Measurements from ENCODE around the gene WDR83. TPM values are rescaled to one million over a fixed set of nuclear protein-coding genes. Genes with fewer than 3 reads are reported as not detected.
"Not testable (repeated sequence)": the region's sequence is repeated elsewhere in the genome, so short reads cannot be mapped to it uniquely, and the experiment has no call there.

Gene WDR83
- total and polyA plus RNA-seq, 10 of the 15 experiments (the other 5 are each of a cell fraction or from before 2014, with no cell fraction given): 0.58 to 17.7 (median 10.8) TPM

DNA sequence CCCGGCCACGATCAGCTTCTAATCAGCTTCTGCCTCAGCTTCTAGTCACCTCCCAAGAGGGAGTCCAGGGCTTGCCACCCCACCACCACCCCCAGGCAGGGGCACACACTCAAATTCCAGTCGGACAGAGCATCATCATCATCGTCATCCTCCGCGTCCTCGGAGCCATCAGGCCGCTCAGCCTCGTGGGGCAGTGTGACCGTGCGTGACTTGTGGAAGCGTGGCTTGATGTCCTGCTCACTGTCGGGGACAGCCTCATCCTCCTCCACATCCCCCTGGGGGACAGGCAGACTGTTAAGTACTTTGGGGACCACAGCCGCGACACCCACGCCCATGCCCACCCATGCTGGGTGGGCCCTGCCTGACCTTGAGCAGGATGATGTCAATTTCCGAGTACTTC, 44.6 kb downstream of the WDR83 start:
- Histone ChIP-seq H3K36me3 (ENCODE audit: control insufficient read depth in 2 of 2, insufficient read depth in 2 of 2, low read length in 1 of 2) (peaks cover 24 to 33% of the 10 kb centered on the region in 2 experiments), H3K9ac (ENCODE audit: control insufficient read depth, insufficient read depth, low read length) (no peak overlapping the region), H3K9me3 (replicated peaks; ENCODE audit: control insufficient read depth, insufficient read depth, low read length) (no peaks in the 10 kb centered on the region), H2AFZ (ENCODE audit: control insufficient read depth, low read depth, low read length) (no peak overlapping the region), H3K4me2 (ENCODE audit: control insufficient read depth, insufficient read depth) (no peak overlapping the region), H3K27ac (ENCODE audit: control insufficient read depth, insufficient read depth) (no peak overlapping the region), H3K4me3 (no peak overlapping the region), H3K27me3 (replicated peaks in 1 of 2; ENCODE audit: control insufficient read depth in 2 of 2, insufficient read depth in 2 of 2, low read length in 1 of 2) (no peaks in the 10 kb centered on the region), H3K79me2 (ENCODE audit: control insufficient read depth, insufficient read depth, low read length) (no peaks in the 10 kb centered on the region), H4K20me1 (ENCODE audit: control insufficient read depth, insufficient read depth) (no peaks in the 10 kb centered on the region), H3K4me1 (ENCODE audit: control insufficient read depth, insufficient read depth, low read length) (no peaks in the 10 kb centered on the region)
- in situ Hi-C loops (cut with MboI): no loop called here
- POLR2A ChIA-PET: no interaction called here
- 94% methylated on average over 17 of the region's 17 CpGs for WGBS (ENCODE audit: insufficient coverage, insufficient replicate concordance, low lambda C conversion rate, missing lambda C conversion rate)
- FAIRE-seq: no peak
- RAD21 ChIA-PET (ENCODE audit: unreplicated experiment): no interaction called here
- TF ChIP-seq ZNF384 (IDR thresholded peaks at IDR 0.05; ENCODE audit: borderline replicate concordance, low read depth, low read length): no peak
- CTCF ChIA-PET: interaction anchor here (1.1 kb wide), 1 partner anchor 49 kb away, joined by 4 read pairs; no protein-coding TSS in a partner anchor
- intact Hi-C loops (cut with micrococcal nuclease; ENCODE audit: unreplicated experiment): no loop called here
- BruUV-seq (replicated peaks): no TSS peak
- SMC1A ChIA-PET (ENCODE audit: uncharacterized antibody, unreplicated experiment): interaction anchor here (0.6 kb wide), 1 partner anchor 56 kb away, joined by 5 read pairs; no protein-coding TSS in a partner anchor
- no peak for ATAC-seq
- no peak for DNase-seq (ENCODE audit: low read depth, low spot score)

DNA sequence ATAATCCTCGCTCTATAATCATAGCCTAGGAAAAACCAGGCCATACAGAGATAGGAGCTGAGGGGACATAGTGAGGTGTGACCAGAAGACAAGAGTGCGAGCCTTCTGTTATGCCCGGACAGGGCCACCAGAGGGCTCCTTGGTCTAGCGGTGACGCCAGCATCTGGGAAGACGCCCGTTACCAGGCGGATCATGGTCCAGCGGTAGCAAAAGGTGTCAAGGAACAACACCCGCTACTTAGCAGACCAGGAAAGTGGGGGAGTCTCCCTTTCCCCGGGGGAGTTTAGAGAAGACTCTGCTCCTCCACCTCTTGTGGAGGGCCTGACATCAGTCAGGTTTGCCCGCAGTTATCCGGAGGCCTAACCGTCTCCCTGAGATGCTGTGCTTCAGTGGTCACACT, 45.5 kb downstream of the WDR83 start:
- H3K27ac ChIP-seq (ENCODE audit: control insufficient read depth, insufficient read depth); H3K4me2 ChIP-seq (ENCODE audit: control insufficient read depth, insufficient read depth); H3K27me3 ChIP-seq (replicated peaks in 1 of 2; ENCODE audit: control insufficient read depth in 2 of 2, insufficient read depth in 2 of 2, low read length in 1 of 2); CTCF ChIA-PET; FAIRE-seq; H3K9ac ChIP-seq (ENCODE audit: control insufficient read depth, insufficient read depth, low read length); intact Hi-C loops (cut with micrococcal nuclease; ENCODE audit: unreplicated experiment); SMC1A ChIA-PET (ENCODE audit: uncharacterized antibody, unreplicated experiment); BruUV-seq (replicated peaks); H4K20me1 ChIP-seq (ENCODE audit: control insufficient read depth, insufficient read depth); H2AFZ ChIP-seq (ENCODE audit: control insufficient read depth, low read depth, low read length); RAD21 ChIA-PET (ENCODE audit: unreplicated experiment); H3K4me1 ChIP-seq (ENCODE audit: control insufficient read depth, insufficient read depth, low read length); in situ Hi-C loops (cut with MboI); H3K9me3 ChIP-seq (replicated peaks; ENCODE audit: control insufficient read depth, insufficient read depth, low read length); ATAC-seq; H3K4me3 ChIP-seq; DNase-seq (ENCODE audit: low read depth, low spot score); H3K79me2 ChIP-seq (ENCODE audit: control insufficient read depth, insufficient read depth, low read length): not testable (repeated sequence)
- H3K36me3 ChIP-seq (ENCODE audit: control insufficient read depth in 2 of 2, insufficient read depth in 2 of 2, low read length in 1 of 2): peaks cover 26 to 31% of the 10 kb centered on the region in 2 experiments
- POLR2A ChIA-PET: interaction anchor here (0.6 kb wide), 1 partner anchor 40 kb away, joined by 5 read pairs; no protein-coding TSS in a partner anchor
- WGBS (ENCODE audit: insufficient coverage, insufficient replicate concordance, low lambda C conversion rate, missing lambda C conversion rate): 61% methylated on average over 11 of the region's 14 CpGs
- TF ChIP-seq, protein P1, sequence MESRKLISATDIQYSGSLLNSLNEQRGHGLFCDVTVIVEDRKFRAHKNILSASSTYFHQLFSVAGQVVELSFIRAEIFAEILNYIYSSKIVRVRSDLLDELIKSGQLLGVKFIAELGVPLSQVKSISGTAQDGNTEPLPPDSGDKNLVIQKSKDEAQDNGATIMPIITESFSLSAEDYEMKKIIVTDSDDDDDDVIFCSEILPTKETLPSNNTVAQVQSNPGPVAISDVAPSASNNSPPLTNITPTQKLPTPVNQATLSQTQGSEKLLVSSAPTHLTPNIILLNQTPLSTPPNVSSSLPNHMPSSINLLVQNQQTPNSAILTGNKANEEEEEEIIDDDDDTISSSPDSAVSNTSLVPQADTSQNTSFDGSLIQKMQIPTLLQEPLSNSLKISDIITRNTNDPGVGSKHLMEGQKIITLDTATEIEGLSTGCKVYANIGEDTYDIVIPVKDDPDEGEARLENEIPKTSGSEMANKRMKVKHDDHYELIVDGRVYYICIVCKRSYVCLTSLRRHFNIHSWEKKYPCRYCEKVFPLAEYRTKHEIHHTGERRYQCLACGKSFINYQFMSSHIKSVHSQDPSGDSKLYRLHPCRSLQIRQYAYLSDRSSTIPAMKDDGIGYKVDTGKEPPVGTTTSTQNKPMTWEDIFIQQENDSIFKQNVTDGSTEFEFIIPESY (IDR thresholded peaks at IDR 0.05): peak; percentile 99

DNA sequence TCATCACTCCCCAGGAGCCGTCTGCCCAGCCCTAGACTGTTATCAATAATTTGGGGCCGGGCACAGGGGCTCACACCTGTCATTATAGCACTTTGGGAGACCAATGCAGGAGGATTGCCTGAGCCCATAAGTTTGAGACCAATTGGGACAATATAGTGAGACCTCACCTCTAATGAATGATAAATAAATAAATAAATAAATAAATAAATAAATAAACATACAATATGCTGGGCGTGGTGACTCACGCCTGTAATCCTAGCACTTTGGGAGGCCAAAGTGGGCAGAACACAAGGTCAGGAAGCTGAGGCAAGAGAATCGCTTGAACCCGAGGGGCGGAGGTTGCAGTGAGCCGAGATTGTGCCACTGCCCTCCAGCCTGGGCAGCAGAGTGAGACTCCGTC, 46.7 kb downstream of the WDR83 start:
- WGBS (ENCODE audit: insufficient coverage, insufficient replicate concordance, low lambda C conversion rate, missing lambda C conversion rate): 97% methylated on average over 9 of the region's 9 CpGs
- H4K20me1 ChIP-seq (ENCODE audit: control insufficient read depth, insufficient read depth); DNase-seq (ENCODE audit: low read depth, low spot score); SMC1A ChIA-PET (ENCODE audit: uncharacterized antibody, unreplicated experiment); intact Hi-C loops (cut with micrococcal nuclease; ENCODE audit: unreplicated experiment); FAIRE-seq; H3K4me2 ChIP-seq (ENCODE audit: control insufficient read depth, insufficient read depth); ATAC-seq; H3K79me2 ChIP-seq (ENCODE audit: control insufficient read depth, insufficient read depth, low read length); H3K9me3 ChIP-seq (replicated peaks; ENCODE audit: control insufficient read depth, insufficient read depth, low read length); in situ Hi-C loops (cut with MboI); BruUV-seq (replicated peaks); H3K4me1 ChIP-seq (ENCODE audit: control insufficient read depth, insufficient read depth, low read length); H3K9ac ChIP-seq (ENCODE audit: control insufficient read depth, insufficient read depth, low read length); POLR2A ChIA-PET; H2AFZ ChIP-seq (ENCODE audit: control insufficient read depth, low read depth, low read length); H3K27ac ChIP-seq (ENCODE audit: control insufficient read depth, insufficient read depth); H3K27me3 ChIP-seq (replicated peaks in 1 of 2; ENCODE audit: control insufficient read depth in 2 of 2, insufficient read depth in 2 of 2, low read length in 1 of 2); H3K4me3 ChIP-seq: not testable (repeated sequence)
- RAD21 ChIA-PET (ENCODE audit: unreplicated experiment): interaction anchor here (0.9 kb wide), 1 partner anchor 11 kb away, joined by 3 read pairs; the partner anchor contains the start of gene TNPO2
- CTCF ChIA-PET: interaction anchor here (0.7 to 1.1 kb wide), 2 partner anchors 45 to 218 kb away, joined by 3 to 4 read pairs; no protein-coding TSS in a partner anchor
- peaks cover 26 to 31% of the 10 kb centered on the region in 2 experiments for H3K36me3 ChIP-seq (ENCODE audit: control insufficient read depth in 2 of 2, insufficient read depth in 2 of 2, low read length in 1 of 2)
